ENCODE data around the gene ARSG. TPM values are rescaled to one million over a fixed set of nuclear protein-coding genes. Genes with fewer than 3 reads are reported as not detected.

ARSG gene
- polyA plus RNA-seq, 1 donor from 2014 or later = 16.9 TPM

- H3K9ac ChIP-seq (ENCODE audit: low read length) = no peak overlapping the region
- H3K4me2 ChIP-seq (ENCODE audit: low read length) = no peak overlapping the region
- H2AFZ ChIP-seq (ENCODE audit: low read depth, low read length) = no peak overlapping the region
- no peak overlapping the region for H3K27ac ChIP-seq (ENCODE audit: low read length)
- no peaks in the 10 kb centered on the region for H3K9me3 ChIP-seq (ENCODE audit: low read length)
- H3K36me3 ChIP-seq (ENCODE audit: insufficient read depth, low read length) = no peaks in the 10 kb centered on the region
- no peaks in the 10 kb centered on the region for H4K20me1 ChIP-seq (ENCODE audit: insufficient read depth)
- no peaks in the 10 kb centered on the region for H3F3A ChIP-seq (ENCODE audit: insufficient read depth, low read length, poor library complexity, severe bottlenecking)
- no peak overlapping the region for H3K4me3 ChIP-seq (ENCODE audit: low read length)
- H3K79me2 ChIP-seq (replicated peaks; ENCODE audit: insufficient read depth, low read length) = no peaks in the 10 kb centered on the region
- no peaks in the 10 kb centered on the region for H3K27me3 ChIP-seq (ENCODE audit: insufficient read depth, low read depth, low read length)
- TF ChIP-seq RAD21 (conservative IDR thresholded peaks at IDR 0.05) (peak; percentile 49), CTCF (IDR thresholded peaks at IDR 0.05; ENCODE audit: poor library complexity, severe bottlenecking) (peak; percentile 56), EZH2 (IDR thresholded peaks at IDR 0.05; ENCODE audit: borderline replicate concordance, insufficient read depth, low read length, poor library complexity, severe bottlenecking) (no peak), EP300 (conservative IDR thresholded peaks at IDR 0.05; ENCODE audit: poor library complexity, severe bottlenecking) (no peak), SMC3 (conservative IDR thresholded peaks at IDR 0.05; ENCODE audit: poor library complexity) (peak; percentile 57), MXI1 (conservative IDR thresholded peaks at IDR 0.05; ENCODE audit: poor library complexity, severe bottlenecking) (no peak)
- H3K9me2 ChIP-seq (ENCODE audit: insufficient read depth, low read length) = no peaks in the 10 kb centered on the region
Observed at GRCh38 chr17:68431661-68432071, 140.4 kb downstream of the ARSG start.

- Histone ChIP-seq H3K9me2 (ENCODE audit: insufficient read depth, low read length) (no peaks in the 10 kb centered on the region), H3K36me3 (ENCODE audit: insufficient read depth, low read length) (no peaks in the 10 kb centered on the region), H3K27me3 (ENCODE audit: insufficient read depth, low read depth, low read length) (no peaks in the 10 kb centered on the region), H3K4me2 (ENCODE audit: low read length) (no peak overlapping the region), H3K9ac (ENCODE audit: low read length) (no peak overlapping the region), H4K20me1 (ENCODE audit: insufficient read depth) (no peaks in the 10 kb centered on the region), H3K27ac (ENCODE audit: low read length) (no peak overlapping the region), H2AFZ (ENCODE audit: low read depth, low read length) (no peak overlapping the region), H3F3A (ENCODE audit: insufficient read depth, low read length, poor library complexity, severe bottlenecking) (no peaks in the 10 kb centered on the region), H3K79me2 (replicated peaks; ENCODE audit: insufficient read depth, low read length) (no peaks in the 10 kb centered on the region), H3K4me3 (ENCODE audit: low read length) (no peak overlapping the region), H3K9me3 (ENCODE audit: low read length) (no peaks in the 10 kb centered on the region)
- TF ChIP-seq POLR2AphosphoS5 (IDR thresholded peaks at IDR 0.05) (no peak), EP300 (conservative IDR thresholded peaks at IDR 0.05; ENCODE audit: poor library complexity, severe bottlenecking) (no peak), REST (IDR thresholded peaks at IDR 0.05; ENCODE audit: borderline replicate concordance) (no peak), MXI1 (conservative IDR thresholded peaks at IDR 0.05; ENCODE audit: poor library complexity, severe bottlenecking) (no peak), TAF1 (IDR thresholded peaks at IDR 0.05; ENCODE audit: low read depth) (no peak), CTCF (IDR thresholded peaks at IDR 0.05; ENCODE audit: poor library complexity, severe bottlenecking) (no peak), RAD21 (conservative IDR thresholded peaks at IDR 0.05) (no peak), SMC3 (conservative IDR thresholded peaks at IDR 0.05; ENCODE audit: poor library complexity) (no peak), EZH2 (IDR thresholded peaks at IDR 0.05; ENCODE audit: borderline replicate concordance, insufficient read depth, low read length, poor library complexity, severe bottlenecking) (no peak)
Observed at GRCh38 chr17:68432086-68432864, 141.0 kb downstream of the ARSG start.
